ENCODE results near the gene BRAP. TPM values are rescaled to one million over a fixed set of nuclear protein-coding genes. Genes with fewer than 3 reads are reported as not detected.

Gene BRAP
- total RNA-seq, 1 experiment from 2014 or later, result 25.0 TPM

DNA sequence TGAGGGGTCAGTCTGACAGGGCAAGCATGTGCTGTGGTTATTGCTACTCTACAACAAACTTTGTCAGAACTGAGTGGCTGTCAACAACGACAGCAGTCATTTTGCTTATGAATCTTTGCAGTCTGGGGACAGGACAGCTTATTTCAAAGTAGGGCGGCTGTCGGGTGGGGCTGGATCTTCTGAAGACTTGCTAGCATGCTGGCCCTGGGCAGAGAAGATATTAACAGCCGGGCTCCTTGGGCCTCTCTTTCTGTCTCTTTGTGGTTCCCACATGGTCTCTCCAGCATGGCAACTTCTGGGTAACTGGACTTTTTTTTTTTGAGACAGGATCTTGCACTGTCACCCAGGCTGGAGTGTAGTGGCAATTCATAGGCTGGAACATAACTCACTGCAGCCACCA, 47.0 kb upstream of the BRAP start:
- H3K4me1 Mint-ChIP-seq, result peaks cover 3 to 4% of the 10 kb centered on the region in 2 experiments; a peak in 2 of 4 replicates
- Histone ChIP-seq H2BK12ac (ENCODE audit: insufficient read length, low read depth, low read length) (no peak overlapping the region), H3K27me3 (ENCODE audit: insufficient read depth, low read length) (no peaks in the 10 kb centered on the region), H3K9me3 (ENCODE audit: control insufficient read depth, low read depth, low read length) (no peaks in the 10 kb centered on the region), H3K27ac (ENCODE audit: insufficient read length, low read depth, low read length) (no peak overlapping the region), H2BK120ac (ENCODE audit: low read depth, low read length, poor library complexity, severe bottlenecking) (no peak overlapping the region), H2AFZ (ENCODE audit: low read length) (no peak overlapping the region), H3T11ph (ENCODE audit: low read length) (no peak overlapping the region), H2BK15ac (ENCODE audit: low read depth, low read length) (no peak overlapping the region), H3K79me1 (ENCODE audit: insufficient read depth, low read depth, low read length, poor library complexity, severe bottlenecking) (no peaks in the 10 kb centered on the region), H3K23me2 (ENCODE audit: insufficient read length, low read depth, low read length, poor library complexity, severe bottlenecking) (no peaks in the 10 kb centered on the region), H3K56ac (ENCODE audit: insufficient read length, low read depth, low read length) (no peak overlapping the region), H4K5ac (ENCODE audit: insufficient read length, low read depth, low read length) (no peak overlapping the region), H3K18ac (ENCODE audit: insufficient read length, low read depth, low read length) (no peak overlapping the region), H3K79me2 (ENCODE audit: insufficient read depth, low read length) (no peaks in the 10 kb centered on the region), H3K23ac (ENCODE audit: insufficient read length, low read depth, low read length) (no peak overlapping the region), H4K8ac (replicated peaks; ENCODE audit: insufficient read length, low read depth, low read length) (no peak overlapping the region), H3K14ac (ENCODE audit: insufficient read depth, low read length) (no peak overlapping the region), H3K4me2 (ENCODE audit: insufficient read depth, insufficient read length, low read length) (no peak overlapping the region), H2AK5ac (ENCODE audit: insufficient read length, low read length) (no peak overlapping the region), H4K91ac (ENCODE audit: insufficient read length, low read depth, low read length) (no peak overlapping the region), H2BK20ac (ENCODE audit: low read depth, low read length, poor library complexity, severe bottlenecking) (no peak overlapping the region), H3K4me1 (ENCODE audit: insufficient read depth, low read length) (no peaks in the 10 kb centered on the region), H3K9ac (ENCODE audit: extremely low read depth, insufficient read length, low read length) (no peak overlapping the region), H2BK5ac (ENCODE audit: insufficient read length, low read length) (no peak overlapping the region), H4K20me1 (ENCODE audit: control insufficient read depth, insufficient read depth, insufficient read length) (no peaks in the 10 kb centered on the region), H3K4ac (ENCODE audit: low read depth, low read length) (no peak overlapping the region)
- DNase-seq, result no peak
- WGBS (ENCODE audit: extremely low coverage, insufficient read length, low lambda C conversion rate), result no CpG with 5 or more reads among the region's 4 CpGs
- no peak overlapping the region for H3K27ac Mint-ChIP-seq
- H3K4me3 Mint-ChIP-seq, result no peak overlapping the region
- no peaks in the 10 kb centered on the region for H3K9me3 Mint-ChIP-seq
- TF ChIP-seq, protein P1, sequence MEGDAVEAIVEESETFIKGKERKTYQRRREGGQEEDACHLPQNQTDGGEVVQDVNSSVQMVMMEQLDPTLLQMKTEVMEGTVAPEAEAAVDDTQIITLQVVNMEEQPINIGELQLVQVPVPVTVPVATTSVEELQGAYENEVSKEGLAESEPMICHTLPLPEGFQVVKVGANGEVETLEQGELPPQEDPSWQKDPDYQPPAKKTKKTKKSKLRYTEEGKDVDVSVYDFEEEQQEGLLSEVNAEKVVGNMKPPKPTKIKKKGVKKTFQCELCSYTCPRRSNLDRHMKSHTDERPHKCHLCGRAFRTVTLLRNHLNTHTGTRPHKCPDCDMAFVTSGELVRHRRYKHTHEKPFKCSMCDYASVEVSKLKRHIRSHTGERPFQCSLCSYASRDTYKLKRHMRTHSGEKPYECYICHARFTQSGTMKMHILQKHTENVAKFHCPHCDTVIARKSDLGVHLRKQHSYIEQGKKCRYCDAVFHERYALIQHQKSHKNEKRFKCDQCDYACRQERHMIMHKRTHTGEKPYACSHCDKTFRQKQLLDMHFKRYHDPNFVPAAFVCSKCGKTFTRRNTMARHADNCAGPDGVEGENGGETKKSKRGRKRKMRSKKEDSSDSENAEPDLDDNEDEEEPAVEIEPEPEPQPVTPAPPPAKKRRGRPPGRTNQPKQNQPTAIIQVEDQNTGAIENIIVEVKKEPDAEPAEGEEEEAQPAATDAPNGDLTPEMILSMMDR (conservative IDR thresholded peaks at IDR 0.05), result no peak
- H3K27me3 Mint-ChIP-seq (ENCODE audit: low read depth), result no peaks in the 10 kb centered on the region
- peaks cover 12 to 52% (median 42%) of the 10 kb centered on the region in 3 experiments for H3K36me3 Mint-ChIP-seq (ENCODE audit: insufficient read depth in 1 of 3, low read depth in 3 of 3)
